Measurements from ENCODE around the gene ADGRE3.

DNA sequence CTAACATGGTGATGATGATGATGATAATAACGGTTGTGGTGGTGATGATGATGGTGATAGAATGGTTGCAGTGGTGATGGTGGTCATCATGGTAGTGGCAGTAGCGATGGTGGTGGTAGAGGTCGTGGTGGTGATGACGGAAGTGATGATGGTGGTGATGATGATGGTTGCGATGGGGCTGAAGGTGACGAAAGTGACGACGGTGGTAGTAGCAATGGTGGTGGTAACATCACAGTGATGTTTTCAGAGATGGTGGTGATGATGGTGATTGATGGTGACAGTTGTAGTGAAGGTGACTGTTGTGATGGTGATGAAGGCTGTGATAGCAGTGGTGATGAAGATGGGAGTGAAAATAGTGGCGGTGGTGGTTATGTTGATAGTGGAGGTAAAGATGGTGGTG, 3.6 kb upstream of the ADGRE3 start:
- no peak for TF ChIP-seq POLR2A (IDR thresholded peaks at IDR 0.05; ENCODE audit: low read length)
- TF ChIP-seq GATA1 (IDR thresholded peaks at IDR 0.05; ENCODE audit: low read depth, low read length): no peak

Measured in erythroblast (primary cell).